ENCODE results near the gene TFAP2A. TPM values are rescaled to one million over a fixed set of nuclear protein-coding genes. Genes with fewer than 3 reads are reported as not detected.

TFAP2A gene
- total RNA-seq, 1 donor from 2014 or later: 0.39 TPM

DNA sequence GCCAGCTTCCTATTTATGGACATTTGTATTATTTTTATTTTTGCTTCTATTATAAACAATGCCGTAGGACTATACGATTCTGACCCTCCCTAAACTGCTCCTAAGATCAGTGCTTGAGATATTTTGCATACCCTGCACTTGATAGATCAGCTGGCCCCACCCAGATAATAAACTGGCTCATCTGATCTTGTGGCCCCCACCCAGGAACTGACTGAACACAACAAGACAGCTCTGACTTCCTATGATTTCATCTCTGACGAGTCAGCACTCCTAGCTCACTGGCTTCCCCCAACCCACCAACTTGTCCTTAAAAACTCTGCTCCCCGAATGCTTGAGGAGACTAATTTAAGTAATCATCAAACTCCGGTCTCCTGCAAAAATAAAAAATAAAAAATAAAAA lies 34.9 kb upstream of the TFAP2A start:
- Mint-ChIP-seq H3K4me1 (no peaks in the 10 kb centered on the region), H3K9me3 (no peaks in the 10 kb centered on the region), H3K4me3 (no peak overlapping the region), H3K27me3 (ENCODE audit: insufficient read depth, low read depth) (peaks cover 2% of the 10 kb centered on the region), H3K36me3 (no peaks in the 10 kb centered on the region), H3K27ac (no peak overlapping the region)
- H2AFZ ChIP-seq (replicated peaks): no peak overlapping the region
- H3K9ac ChIP-seq: no peak overlapping the region
- no peaks in the 10 kb centered on the region for H4K20me1 ChIP-seq (ENCODE audit: low read depth)
- no peaks in the 10 kb centered on the region for H3F3A ChIP-seq (ENCODE audit: low read depth)
- no peaks in the 10 kb centered on the region for H3K27me3 ChIP-seq
- H3K36me3 ChIP-seq: no peaks in the 10 kb centered on the region
- H3K4me1 ChIP-seq: no peaks in the 10 kb centered on the region
- TF ChIP-seq EZH2 (IDR thresholded peaks at IDR 0.05) (no peak), EZH2phosphoT487 (IDR thresholded peaks at IDR 0.05) (no peak)
- TF ChIP-seq, protein P1, sequence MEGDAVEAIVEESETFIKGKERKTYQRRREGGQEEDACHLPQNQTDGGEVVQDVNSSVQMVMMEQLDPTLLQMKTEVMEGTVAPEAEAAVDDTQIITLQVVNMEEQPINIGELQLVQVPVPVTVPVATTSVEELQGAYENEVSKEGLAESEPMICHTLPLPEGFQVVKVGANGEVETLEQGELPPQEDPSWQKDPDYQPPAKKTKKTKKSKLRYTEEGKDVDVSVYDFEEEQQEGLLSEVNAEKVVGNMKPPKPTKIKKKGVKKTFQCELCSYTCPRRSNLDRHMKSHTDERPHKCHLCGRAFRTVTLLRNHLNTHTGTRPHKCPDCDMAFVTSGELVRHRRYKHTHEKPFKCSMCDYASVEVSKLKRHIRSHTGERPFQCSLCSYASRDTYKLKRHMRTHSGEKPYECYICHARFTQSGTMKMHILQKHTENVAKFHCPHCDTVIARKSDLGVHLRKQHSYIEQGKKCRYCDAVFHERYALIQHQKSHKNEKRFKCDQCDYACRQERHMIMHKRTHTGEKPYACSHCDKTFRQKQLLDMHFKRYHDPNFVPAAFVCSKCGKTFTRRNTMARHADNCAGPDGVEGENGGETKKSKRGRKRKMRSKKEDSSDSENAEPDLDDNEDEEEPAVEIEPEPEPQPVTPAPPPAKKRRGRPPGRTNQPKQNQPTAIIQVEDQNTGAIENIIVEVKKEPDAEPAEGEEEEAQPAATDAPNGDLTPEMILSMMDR (IDR thresholded peaks at IDR 0.05): no peak
- H3K9me3 ChIP-seq (ENCODE audit: low read depth): no peaks in the 10 kb centered on the region
- H3K4me3 ChIP-seq: no peak overlapping the region
- no peak overlapping the region for H3K4me2 ChIP-seq
- DNase-seq (ENCODE audit: low spot score): no peak
- no peak overlapping the region for H3K27ac ChIP-seq
- no peaks in the 10 kb centered on the region for H3K79me2 ChIP-seq (ENCODE audit: low read depth)

DNA sequence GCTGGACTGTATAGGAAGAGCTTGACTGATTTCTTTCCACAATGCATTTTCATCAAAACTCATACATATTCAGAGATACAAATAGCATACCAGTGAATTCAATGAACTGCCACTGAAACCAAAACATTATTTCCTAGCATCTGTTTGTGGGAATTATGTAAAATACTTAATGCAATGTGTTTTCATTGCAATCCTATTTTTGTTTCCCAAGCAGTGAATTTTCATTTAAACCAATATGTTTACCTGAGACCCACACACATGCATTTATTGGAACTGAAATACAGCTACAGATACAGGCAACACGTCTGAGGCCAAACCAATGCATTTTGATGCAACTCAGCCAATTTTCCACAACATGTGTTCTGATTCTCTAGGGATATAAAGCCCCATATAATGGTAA lies 33.2 kb upstream of the TFAP2A start:
- Mint-ChIP-seq H3K4me3 (no peak overlapping the region), H3K36me3 (no peaks in the 10 kb centered on the region), H3K27ac (no peak overlapping the region), H3K4me1 (no peaks in the 10 kb centered on the region), H3K27me3 (ENCODE audit: insufficient read depth, low read depth) (peaks cover 4% of the 10 kb centered on the region), H3K9me3 (no peaks in the 10 kb centered on the region)
- Histone ChIP-seq H3K9me3 (ENCODE audit: low read depth) (no peaks in the 10 kb centered on the region), H3K4me3 (no peak overlapping the region), H4K20me1 (ENCODE audit: low read depth) (no peaks in the 10 kb centered on the region), H3K79me2 (ENCODE audit: low read depth) (no peaks in the 10 kb centered on the region), H3K4me2 (no peak overlapping the region), H3K4me1 (no peaks in the 10 kb centered on the region), H3K9ac (no peak overlapping the region), H3K27me3 (no peaks in the 10 kb centered on the region), H2AFZ (replicated peaks) (no peak overlapping the region), H3K27ac (no peak overlapping the region), H3F3A (ENCODE audit: low read depth) (no peaks in the 10 kb centered on the region), H3K36me3 (no peaks in the 10 kb centered on the region)
- DNase-seq (ENCODE audit: low spot score): no peak
- TF ChIP-seq, protein P1 (IDR thresholded peaks at IDR 0.05): no peak
- TF ChIP-seq EZH2 (IDR thresholded peaks at IDR 0.05): no peak

DNA sequence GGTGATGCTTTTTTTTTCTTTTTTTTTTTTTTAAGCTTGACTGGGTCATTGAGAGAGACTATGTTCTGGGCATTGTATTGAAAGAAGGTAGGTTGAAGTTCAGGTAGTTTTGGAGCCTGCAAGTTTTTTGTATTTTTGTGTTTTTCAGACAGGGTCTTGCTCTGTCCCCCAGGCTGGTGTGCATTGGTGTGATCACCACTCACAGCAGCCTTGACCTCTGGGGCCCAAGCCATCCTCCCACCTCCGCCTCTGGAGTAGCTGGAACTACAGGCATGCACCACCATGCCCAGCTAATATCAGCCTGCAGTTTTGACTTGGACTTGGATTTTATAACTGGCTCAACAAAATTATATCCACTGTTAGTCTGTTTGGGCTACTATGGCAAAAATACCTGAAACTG lies 31.7 kb upstream of the TFAP2A start:
- Mint-ChIP-seq H3K27ac (no peak overlapping the region), H3K36me3 (no peaks in the 10 kb centered on the region), H3K4me1 (no peaks in the 10 kb centered on the region), H3K27me3 (ENCODE audit: insufficient read depth, low read depth) (peaks cover 4% of the 10 kb centered on the region), H3K9me3 (no peaks in the 10 kb centered on the region), H3K4me3 (no peak overlapping the region)
- no peaks in the 10 kb centered on the region for H3K4me1 ChIP-seq
- no peaks in the 10 kb centered on the region for H3K79me2 ChIP-seq (ENCODE audit: low read depth)
- H4K20me1 ChIP-seq (ENCODE audit: low read depth): no peaks in the 10 kb centered on the region
- H3F3A ChIP-seq (ENCODE audit: low read depth): no peaks in the 10 kb centered on the region
- H2AFZ ChIP-seq (replicated peaks): no peak overlapping the region
- no peak for DNase-seq (ENCODE audit: low spot score)
- no peak overlapping the region for H3K9ac ChIP-seq
- no peak overlapping the region for H3K4me2 ChIP-seq
- H3K27me3 ChIP-seq: no peaks in the 10 kb centered on the region
- H3K9me3 ChIP-seq (ENCODE audit: low read depth): no peaks in the 10 kb centered on the region
- no peak overlapping the region for H3K4me3 ChIP-seq
- TF ChIP-seq EZH2phosphoT487 (IDR thresholded peaks at IDR 0.05) (no peak), EZH2 (IDR thresholded peaks at IDR 0.05) (no peak)
- TF ChIP-seq, protein P1 (IDR thresholded peaks at IDR 0.05): no peak
- H3K36me3 ChIP-seq: no peaks in the 10 kb centered on the region
- no peak overlapping the region for H3K27ac ChIP-seq

DNA sequence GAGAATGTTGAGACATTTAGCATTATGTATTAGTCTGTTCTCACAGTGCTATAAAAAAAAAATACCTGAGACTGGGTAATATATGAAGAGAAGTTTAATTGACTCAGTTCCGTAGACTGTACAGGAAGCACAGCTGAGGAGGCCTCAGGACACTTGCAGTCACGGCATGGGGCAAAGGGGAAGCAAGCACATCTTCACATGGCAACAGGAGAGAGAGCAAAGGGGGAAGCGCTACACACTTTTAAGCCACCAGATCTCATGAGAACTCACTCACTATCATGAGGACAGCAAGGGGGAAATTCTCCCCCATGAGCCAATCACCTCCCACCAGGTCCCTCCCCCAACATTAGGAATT lies 26.8 kb upstream of the TFAP2A start:
- H3K27me3 Mint-ChIP-seq (ENCODE audit: insufficient read depth, low read depth): peaks cover 2% of the 10 kb centered on the region
- Histone ChIP-seq H3K36me3 (no peaks in the 10 kb centered on the region), H3K9me3 (ENCODE audit: low read depth) (no peaks in the 10 kb centered on the region), H3K4me3 (no peak overlapping the region), H3K79me2 (ENCODE audit: low read depth) (no peaks in the 10 kb centered on the region), H3K4me2 (no peak overlapping the region), H4K20me1 (ENCODE audit: low read depth) (no peaks in the 10 kb centered on the region), H3K27me3 (no peaks in the 10 kb centered on the region), H3F3A (ENCODE audit: low read depth) (no peaks in the 10 kb centered on the region), H3K27ac (no peak overlapping the region), H3K4me1 (no peaks in the 10 kb centered on the region), H2AFZ (replicated peaks) (no peak overlapping the region), H3K9ac (no peak overlapping the region)
- H3K36me3 Mint-ChIP-seq: no peaks in the 10 kb centered on the region
- TF ChIP-seq, protein P1 (IDR thresholded peaks at IDR 0.05): no peak
- TF ChIP-seq EZH2 (IDR thresholded peaks at IDR 0.05) (no peak), EZH2phosphoT487 (IDR thresholded peaks at IDR 0.05) (no peak)
- H3K9me3 Mint-ChIP-seq: no peaks in the 10 kb centered on the region
- DNase-seq (ENCODE audit: low spot score): no peak
- no peak overlapping the region for H3K4me3 Mint-ChIP-seq
- H3K27ac Mint-ChIP-seq: no peak overlapping the region
- H3K4me1 Mint-ChIP-seq: no peaks in the 10 kb centered on the region

Measured in neural progenitor cell (in vitro differentiated cells).